Endothelial cell of umbilical vein (primary cell): ENCODE measurements around the gene EFNA5. TPM values are rescaled to one million over a fixed set of nuclear protein-coding genes. Genes with fewer than 3 reads are reported as not detected.

Experiments used
- BruUV-seq: library from RNA; stranded (reverse); fragments of 400-500 nt; replicated peaks from 2 replicates; lab custom pipeline; 2021; lab: Mats Ljungman, UMichigan
- CTCF ChIA-PET: fragments of 300-600, 350-600 bp; sonication (Branson Sonifier 250); formaldehyde crosslinking; loops from one replicate; lab custom pipeline; 2021; ENCODE audit warnings: antibody characterized with exemption, inconsistent platforms; lab: Charles Lee
- POLR2A ChIA-PET: fragments of 300-600, 350-600 bp; sonication (Branson Sonifier 250); formaldehyde crosslinking; loops from one replicate; lab custom pipeline; 2021; ENCODE audit warnings: antibody characterized with exemption, inconsistent platforms; lab: Charles Lee
- DNase-seq: peaks from one replicate; pipeline ENCODE4 v3.0.0-alpha.2; 2011; ENCODE audit warnings: low read depth, low spot score
- FAIRE-seq: peaks from 2 replicates; lab custom pipeline; 2011; peaks lifted over from hg19 to GRCh38; lab: Jason Lieb, UNC
- H2AFZ ChIP-seq: 2 replicates; pipeline ENCODE4 v1.6.0; 2012; ENCODE audit warnings: low read depth, low read length, control low read depth, inconsistent platforms
- H3K27ac ChIP-seq: 2 replicates; pipeline ENCODE4 v1.5.1; 2011; ENCODE audit warnings: low read depth, mild to moderate bottlenecking, control low read depth, low read length, moderate library complexity; ENCODE audit not compliant: insufficient read depth
- H3K27me3 ChIP-seq, 2 experiments: 2 replicates each; pipeline versions ENCODE4 v1.6.0 to v1.6.1; 2011; ENCODE audit warnings: low read length in 2 of 2, mixed read lengths in 1 of 2; ENCODE audit not compliant: control insufficient read depth in 2 of 2, insufficient read depth in 2 of 2
- H3K36me3 ChIP-seq, 2 experiments: 2 replicates in 1 of 2; 3 replicates in 1 of 2; pipeline ENCODE4 v1.5.1; 2011; ENCODE audit warnings: low read length in 2 of 2, mild to moderate bottlenecking in 1 of 2, moderate library complexity in 1 of 2; ENCODE audit not compliant: control insufficient read depth in 2 of 2, insufficient read depth in 2 of 2; ENCODE audit errors: extremely low read depth in 1 of 2
- H3K4me1 ChIP-seq: 3 replicates; pipeline ENCODE4 v1.5.1; 2011; ENCODE audit warnings: mild to moderate bottlenecking, low read length; ENCODE audit not compliant: control insufficient read depth, insufficient read depth; ENCODE audit errors: extremely low read depth
- H3K4me2 ChIP-seq: 2 replicates; pipeline ENCODE4 v1.6.1; 2011; ENCODE audit warnings: low read length, control low read depth, mixed read lengths; ENCODE audit not compliant: insufficient read depth
- H3K4me3 ChIP-seq, 3 experiments: fragments of 200-600 bp in 1 of 3; sonication (generic), shearing (Covaris generic) in 1 of 3; replicated peaks in 1 of 3; 2 replicates each; pipeline ENCODE4 v1.5.1; 2011 to 2016; ENCODE audit warnings: control low read depth in 3 of 3, low read length in 3 of 3, mild to moderate bottlenecking in 2 of 3, inconsistent platforms in 1 of 3, low read depth in 1 of 3, moderate library complexity in 1 of 3; ENCODE audit not compliant: insufficient read depth in 1 of 3
- H3K79me2 ChIP-seq: 2 replicates; pipeline ENCODE4 v1.6.0; 2012; ENCODE audit warnings: low read length, inconsistent platforms; ENCODE audit not compliant: control insufficient read depth, insufficient read depth
- H3K9ac ChIP-seq: replicated peaks from 2 replicates; pipeline ENCODE3; 2011; ENCODE audit warnings: low read length, control low read depth; ENCODE audit not compliant: insufficient read depth; ENCODE audit errors: extremely low read depth
- H3K9me1 ChIP-seq: replicated peaks from 3 replicates; pipeline ENCODE4 v1.6.0; 2011; ENCODE audit warnings: mild to moderate bottlenecking, low read length; ENCODE audit not compliant: control insufficient read depth, insufficient read depth; ENCODE audit errors: extremely low read depth
- H3K9me3 ChIP-seq: replicated peaks from 2 replicates; pipeline ENCODE4 v1.5.1; 2012; ENCODE audit warnings: low read length, inconsistent platforms; ENCODE audit not compliant: control insufficient read depth, insufficient read depth
- H4K20me1 ChIP-seq: replicated peaks from 2 replicates; pipeline ENCODE3; 2011; ENCODE audit warnings: mild to moderate bottlenecking, low read length; ENCODE audit not compliant: control insufficient read depth, insufficient read depth; ENCODE audit errors: extremely low read depth
- EZH2 ChIP-seq: IDR thresholded peaks from 2 replicates; pipeline ENCODE4 v1.6.1; 2012; ENCODE audit warnings: borderline replicate concordance, low read depth, mild to moderate bottlenecking, moderate library complexity, low read length, inconsistent platforms; ENCODE audit not compliant: severe bottlenecking
- FOS ChIP-seq: IDR thresholded peaks from 2 replicates; pipeline ENCODE4 v1.6.1; 2011; ENCODE audit warnings: mild to moderate bottlenecking, low read length, moderate library complexity, borderline replicate concordance; ENCODE audit not compliant: insufficient read depth
- JUN ChIP-seq: IDR thresholded peaks from 2 replicates; pipeline ENCODE4 v1.6.1; 2011; ENCODE audit warnings: borderline replicate concordance, low read depth; ENCODE audit not compliant: insufficient read length, insufficient read depth
- MAX ChIP-seq: IDR thresholded peaks from 2 replicates; pipeline ENCODE4 v1.6.1; 2011; ENCODE audit not compliant: insufficient read depth, insufficient read length
- POLR2A ChIP-seq: IDR thresholded peaks from 2 replicates; pipeline ENCODE4 v1.6.1; 2012; ENCODE audit warnings: low read depth, mild to moderate bottlenecking, control low read depth, low read length
- POLR2AphosphoS5 ChIP-seq: IDR thresholded peaks from 2 replicates; pipeline ENCODE4 v1.6.1; 2012; ENCODE audit warnings: low read depth, mild to moderate bottlenecking, control low read depth, low read length, moderate library complexity; ENCODE audit not compliant: insufficient read depth
- dilution Hi-C: fragments of 300-500 bp; cut with MboI; formaldehyde crosslinking; loops from one replicate; pipeline ENCODE4 v1.15.0; 2019; ENCODE audit warnings: low sequenced_read_pairs; ENCODE audit not compliant: extremely low pct_ligation_motif_present
- intact Hi-C: fragments of 100-400 bp; cut with micrococcal nuclease; formaldehyde crosslinking; loops from one replicate; pipeline ENCODE4 v1.10.0; 2022
- polyA plus RNA-seq, 4 experiments: library from polyadenylated mRNA; depleted of rRNA in 3 of 4; stranded (reverse) in 3 of 4; unstranded in 1 of 4; fragments of >200 nt; gene quantifications; 2 replicates each; pipeline versions ENCODE4 v1.2.1 to v1.2.3, GENCODE V29; 2011 to 2012; ENCODE audit warnings: missing spikeins in 1 of 4
- total RNA-seq: library from RNA; stranded (reverse); gene quantifications from 2 replicates; pipeline ENCODE4 v1.2.3, GENCODE V29; 2021

Gene EFNA5
- total and polyA plus RNA-seq, 2 donors (not counting 3 experiments of a cell fraction or from before 2014, with no cell fraction given) = 13.6 to 22.1 TPM

- ChIA-PET CTCF (no interaction called here), POLR2A (no interaction called here)
- H4K20me1 ChIP-seq = no peaks in the 10 kb centered on the region
- intact Hi-C loops = no loop called here
- no peaks in the 10 kb centered on the region for H3K9me1 ChIP-seq
- DNase-seq (no peak), FAIRE-seq (no peak)
- no peaks in the 10 kb centered on the region for H3K9me3 ChIP-seq
- no peak overlapping the region for H3K27ac ChIP-seq
- H3K36me3 ChIP-seq = no peaks in the 10 kb centered on the region
- H3K4me3 ChIP-seq = no peak overlapping the region
- no peak overlapping the region for H3K4me2 ChIP-seq
- H3K4me1 ChIP-seq = peaks cover 29% of the 10 kb centered on the region
- no peaks in the 10 kb centered on the region for H3K79me2 ChIP-seq
- dilution Hi-C loops = no loop called here
- no TSS peak for BruUV-seq
- TF ChIP-seq JUN (no peak), POLR2A (no peak), POLR2AphosphoS5 (no peak), FOS (no peak), MAX (no peak)
- no peak overlapping the region for H2AFZ ChIP-seq
- H3K9ac ChIP-seq = no peak overlapping the region
- H3K27me3 ChIP-seq = no peaks in the 10 kb centered on the region
These were observed 251.8 kb downstream of the EFNA5 start for GRCh38 chr5:107418902-107419301.

GRCh38 chr5:107418071-107418470 is 252.7 kb downstream of the EFNA5 start:
- Histone ChIP-seq H3K9me1 (no peaks in the 10 kb centered on the region), H2AFZ (no peak overlapping the region), H3K27ac (no peak overlapping the region), H3K79me2 (no peaks in the 10 kb centered on the region), H3K36me3 (no peaks in the 10 kb centered on the region), H3K9ac (no peak overlapping the region), H3K4me2 (no peak overlapping the region), H3K4me3 (no peak overlapping the region), H3K4me1 (peaks cover 20% of the 10 kb centered on the region), H3K9me3 (no peaks in the 10 kb centered on the region), H4K20me1 (no peaks in the 10 kb centered on the region), H3K27me3 (no peaks in the 10 kb centered on the region)
- BruUV-seq = no TSS peak
- dilution Hi-C loops = no loop called here
- intact Hi-C loops = no loop called here
- ChIA-PET CTCF (interaction anchor here (0.8 to 1.3 kb wide), 2 partner anchors 9 to 154 kb away, joined by 4 read pairs; no protein-coding TSS in a partner anchor), POLR2A (no interaction called here)
- TF ChIP-seq POLR2A = no peak
- no peak for TF ChIP-seq EZH2
- FAIRE-seq (no peak), DNase-seq (peak; percentile 50)
